Stimulated activated CD4-positive, alpha-beta T cell treated with anti-CD3 and anti-CD28 coated beads, Interleukin-2, amount 100 ng/mL, for 4 hours (primary cell): ENCODE results near the gene KRTAP10-2.
"Not testable (repeated sequence)": the region's sequence is repeated elsewhere in the genome, so short reads cannot be mapped to it uniquely, and the experiment has no call there.

Experiments
- DNase-seq: peaks from one replicate; pipeline ENCODE4 v3.0.0-alpha.2; 2020; ENCODE audit warnings: low read depth

Gene KRTAP10-2

DNA sequence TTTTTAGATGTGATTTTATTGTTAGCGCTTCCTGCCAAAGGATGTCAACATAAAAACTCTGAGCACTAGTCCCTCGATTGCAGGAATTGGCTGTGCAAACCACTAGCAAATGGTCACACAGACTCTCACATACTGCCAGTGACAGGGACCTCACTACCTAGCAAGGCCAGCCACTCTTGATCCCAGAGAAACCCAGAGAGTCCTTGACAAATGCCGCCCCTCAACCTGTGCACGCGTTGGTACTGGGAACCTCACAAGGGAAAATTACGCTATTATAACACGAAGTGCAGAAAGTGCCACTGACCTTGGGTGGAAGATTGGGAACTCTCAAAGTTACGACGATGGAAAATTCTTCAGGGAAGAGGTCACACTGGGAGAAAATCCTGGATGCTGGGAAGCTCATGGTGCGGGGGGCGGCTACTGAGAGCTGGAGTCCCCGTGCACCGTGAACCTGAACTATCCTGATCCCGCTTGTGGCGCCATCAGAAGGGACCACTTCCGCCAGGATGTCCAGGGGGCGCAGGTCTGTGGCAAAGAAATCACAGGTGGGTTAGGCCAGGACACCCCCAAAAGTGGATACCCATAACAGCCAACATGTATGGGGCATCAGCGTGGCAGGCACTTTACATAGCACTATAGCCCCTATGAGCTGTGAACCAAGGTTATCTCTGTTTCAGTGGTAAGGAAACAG, 16.3 kb upstream of the KRTAP10-2 start:
- no peak for DNase-seq

DNA sequence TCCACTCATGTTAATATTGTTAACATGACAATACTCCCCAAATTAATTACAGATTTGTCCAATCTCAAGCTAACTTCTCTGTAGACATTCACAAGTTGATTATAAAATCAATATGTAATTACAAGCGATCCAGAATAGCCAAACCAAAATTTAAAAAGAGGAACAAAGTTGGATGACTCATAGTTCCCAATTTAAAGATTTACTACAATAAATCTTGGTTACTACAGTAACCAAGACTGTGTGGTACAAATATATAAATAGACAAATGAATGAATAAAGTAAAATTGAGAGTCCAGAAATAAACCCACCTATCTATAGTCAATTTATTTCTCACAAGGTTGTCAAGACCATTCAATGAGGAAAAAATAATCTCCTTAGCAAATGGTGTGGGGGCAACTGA, 15.1 kb upstream of the KRTAP10-2 start:
- no peak for DNase-seq

DNA sequence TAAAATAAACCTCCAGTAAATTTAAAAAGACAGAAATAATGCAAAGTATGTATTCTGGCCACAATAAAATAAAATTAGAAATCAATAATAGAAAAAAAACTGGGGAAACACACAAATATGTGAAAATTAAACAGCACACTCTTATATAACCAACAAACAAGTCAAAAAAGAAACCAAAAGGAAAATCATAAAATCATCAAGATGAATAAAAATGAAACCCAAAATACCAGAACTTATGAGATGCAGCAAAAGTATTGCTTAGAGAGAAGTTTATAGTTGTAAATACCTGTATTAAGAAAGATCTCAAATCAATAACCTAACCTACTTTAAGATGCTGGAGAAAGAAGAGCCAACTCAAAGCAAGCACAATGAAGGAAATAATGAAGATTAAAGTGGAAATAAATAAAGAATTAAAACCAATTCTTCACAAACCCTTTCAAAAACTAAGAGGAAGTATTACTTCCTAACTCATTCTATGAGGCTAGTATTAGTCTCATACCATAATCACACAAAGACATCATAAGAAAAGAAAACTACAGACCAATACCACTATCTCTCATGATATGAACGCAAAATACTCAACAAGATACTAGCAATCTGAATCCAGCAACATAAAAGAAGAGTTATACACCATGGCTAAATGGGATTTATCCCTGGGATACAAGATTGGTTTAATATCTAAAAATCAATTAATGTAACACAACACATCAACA, 13.7 kb upstream of the KRTAP10-2 start:
- no peak for DNase-seq

DNA sequence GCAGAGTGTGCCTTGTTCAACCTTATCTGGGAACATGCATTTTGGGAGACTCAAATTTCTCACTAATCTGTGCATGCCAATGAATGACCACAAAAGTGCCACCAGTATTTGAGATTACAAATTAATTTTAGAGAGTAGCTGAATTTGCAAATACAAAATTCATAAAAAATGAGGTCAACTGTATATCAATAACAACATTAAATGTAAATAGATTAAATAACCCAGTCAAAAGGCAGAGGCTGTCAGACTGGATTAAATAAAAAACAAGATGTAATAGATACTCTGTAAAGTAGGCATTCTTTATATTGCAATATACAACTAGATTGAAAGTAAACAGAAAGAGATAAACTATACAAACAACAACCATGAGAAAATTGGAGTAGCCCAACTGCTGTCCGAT, 12.8 kb upstream of the KRTAP10-2 start:
- DNase-seq = no peak

DNA sequence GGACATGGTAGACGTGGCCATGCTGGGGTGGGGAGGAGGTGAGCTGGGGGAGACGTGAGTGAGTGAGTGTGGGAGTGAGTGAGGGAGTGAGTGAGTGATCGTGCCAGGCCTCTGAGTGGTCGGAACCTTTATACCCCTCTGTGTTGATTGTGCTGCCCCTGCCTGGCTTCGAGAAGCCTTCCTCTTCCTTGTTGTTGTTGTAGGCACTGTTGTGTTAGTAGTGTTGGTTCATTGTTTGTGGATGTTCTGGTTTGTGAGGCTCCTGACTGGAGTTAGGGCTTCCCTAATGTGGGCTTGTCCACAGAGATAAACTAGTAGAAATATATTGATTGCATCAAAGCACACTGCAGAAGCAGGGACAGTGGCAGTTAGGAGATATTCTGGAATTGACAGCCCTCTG, 7.4 kb upstream of the KRTAP10-2 start, which contains the start of gene KRTAP10-3:
Gene KRTAP10-3 (minus strand): TSS at position 101 of the 400 bp plus-strand sequence. CDS start 80 bp downstream, at position 21.
- no peak for DNase-seq

DNA sequence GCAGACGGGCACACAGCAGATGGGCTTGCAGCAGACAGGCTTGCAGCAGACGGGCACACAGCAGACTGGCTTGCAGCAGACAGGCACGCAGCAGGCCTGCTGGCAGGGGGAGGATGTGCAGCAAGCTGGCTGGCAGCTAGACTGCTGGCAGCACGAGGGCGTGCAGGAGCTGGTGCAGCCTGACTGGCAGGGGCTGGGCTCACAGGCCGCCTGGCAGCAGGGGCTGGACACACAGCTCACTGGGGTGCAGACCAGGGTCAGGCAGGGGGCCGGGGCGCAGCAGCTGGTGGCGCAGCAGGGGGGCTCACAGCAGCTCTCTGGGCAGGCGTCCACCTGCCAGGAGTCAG, 7.0 kb upstream of the KRTAP10-2 start:
- DNase-seq = not testable (repeated sequence)

DNA sequence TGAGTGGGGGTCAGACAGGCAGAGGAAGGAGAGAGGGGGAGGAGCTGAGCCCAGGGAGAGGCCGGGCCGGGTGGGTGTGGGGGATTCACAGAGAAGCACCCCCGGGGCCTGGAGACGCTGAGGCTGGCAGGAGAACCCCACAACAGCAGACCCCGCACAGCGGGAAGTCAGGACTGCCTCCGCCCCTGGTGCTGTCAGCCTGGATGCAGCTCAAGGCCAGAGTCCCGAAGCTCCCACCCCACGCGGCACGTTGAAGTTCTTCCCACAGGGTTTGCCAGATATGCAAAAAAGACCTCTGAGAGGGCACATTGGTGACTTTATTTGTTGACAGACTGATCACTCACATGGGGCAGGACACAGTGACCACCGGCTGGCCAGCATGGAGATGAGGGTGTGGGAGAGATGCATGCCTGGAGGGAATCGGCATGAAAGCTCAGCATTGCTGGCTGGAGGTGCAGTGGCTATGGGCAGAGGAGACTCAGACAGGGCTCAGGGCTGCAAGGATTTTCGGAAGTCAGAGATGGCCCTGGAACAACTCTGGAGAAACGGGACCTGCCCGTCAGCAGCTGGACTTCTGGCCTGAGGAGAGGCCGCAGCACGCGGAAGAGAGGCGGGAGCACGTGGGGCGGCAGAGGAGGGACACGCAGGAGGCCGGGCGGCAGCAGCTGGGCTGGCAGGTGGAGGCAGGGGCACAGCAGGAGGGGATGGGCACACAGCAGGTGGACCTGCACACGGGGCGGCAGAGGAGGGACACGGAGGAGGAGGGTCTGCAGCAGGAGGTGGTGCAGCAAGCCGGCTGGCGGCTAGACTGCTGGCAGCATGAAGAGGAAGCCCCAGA, 6.4 kb upstream of the KRTAP10-2 start:
- DNase-seq = no peak

DNA sequence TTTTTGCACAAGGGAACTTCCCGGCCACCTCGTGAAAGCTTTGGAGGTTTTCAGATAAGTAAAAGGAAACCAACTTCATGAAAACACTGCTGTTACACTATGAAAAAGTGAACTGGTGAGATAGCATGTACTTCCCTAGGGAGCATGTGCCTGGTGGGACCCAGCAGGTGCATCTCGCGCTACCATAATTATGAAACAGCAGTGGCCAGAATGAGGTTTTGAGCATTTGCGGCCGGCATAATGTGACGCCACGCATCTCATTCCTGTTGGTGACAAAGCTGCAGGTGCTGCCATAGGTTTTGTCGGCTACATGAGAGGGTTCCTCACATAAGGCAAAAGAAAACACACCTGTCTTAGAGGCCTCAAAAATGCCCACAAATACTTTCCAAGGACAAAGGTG, 5.6 kb upstream of the KRTAP10-2 start:
- DNase-seq = no peak

DNA sequence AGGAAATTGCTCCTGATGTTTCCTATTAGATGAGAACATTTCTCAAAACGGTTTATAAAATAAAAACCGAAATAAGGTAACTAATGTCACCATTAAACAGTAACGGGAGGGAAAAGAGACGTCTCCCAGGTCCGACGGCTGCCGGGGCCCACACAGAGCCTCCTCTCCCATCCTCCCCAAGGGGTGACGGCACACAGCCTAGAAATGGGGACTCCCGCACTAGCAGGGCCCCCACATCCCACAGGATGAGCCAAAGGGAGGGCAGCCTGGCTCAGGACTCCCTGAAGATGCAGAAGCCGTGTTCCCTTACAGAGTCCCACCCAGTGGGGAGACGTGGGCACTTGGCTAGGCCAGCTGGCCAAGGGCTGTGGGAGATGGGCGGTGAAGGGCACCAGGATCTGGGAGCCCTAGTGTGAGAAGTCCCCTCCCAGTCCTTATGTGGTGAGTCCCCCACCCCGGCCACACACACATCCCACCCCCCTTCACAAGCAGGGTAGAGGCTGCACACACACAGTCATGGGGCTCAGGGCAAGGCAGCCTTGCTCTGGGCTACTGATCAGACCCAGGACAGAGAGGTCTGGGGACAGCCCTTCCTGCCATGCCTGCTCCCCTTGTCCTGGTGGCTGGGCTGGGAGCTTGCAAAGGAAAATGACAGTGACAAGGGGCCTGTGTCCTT, 4.0 kb upstream of the KRTAP10-2 start:
- no peak for DNase-seq

DNA sequence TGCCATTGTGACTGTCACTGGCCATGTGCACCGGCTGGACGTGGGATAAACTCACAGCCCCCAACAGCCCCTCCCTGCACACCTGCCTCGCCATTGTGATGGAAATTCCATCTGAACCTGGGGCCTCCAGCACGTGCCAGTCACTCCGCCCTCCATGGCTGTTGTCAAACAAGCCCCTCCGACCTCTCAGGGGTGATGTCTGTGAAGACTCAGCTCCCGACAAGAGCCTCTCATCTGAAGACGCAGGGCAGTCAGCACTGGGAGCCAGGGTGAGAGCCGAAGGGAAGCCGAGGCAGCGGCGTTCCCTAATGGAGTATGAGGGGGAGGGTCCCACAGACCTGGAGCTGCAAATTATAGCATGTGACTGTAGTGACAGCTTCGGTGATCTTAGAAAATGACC, 1.4 kb upstream of the KRTAP10-2 start:
- DNase-seq = no peak

DNA sequence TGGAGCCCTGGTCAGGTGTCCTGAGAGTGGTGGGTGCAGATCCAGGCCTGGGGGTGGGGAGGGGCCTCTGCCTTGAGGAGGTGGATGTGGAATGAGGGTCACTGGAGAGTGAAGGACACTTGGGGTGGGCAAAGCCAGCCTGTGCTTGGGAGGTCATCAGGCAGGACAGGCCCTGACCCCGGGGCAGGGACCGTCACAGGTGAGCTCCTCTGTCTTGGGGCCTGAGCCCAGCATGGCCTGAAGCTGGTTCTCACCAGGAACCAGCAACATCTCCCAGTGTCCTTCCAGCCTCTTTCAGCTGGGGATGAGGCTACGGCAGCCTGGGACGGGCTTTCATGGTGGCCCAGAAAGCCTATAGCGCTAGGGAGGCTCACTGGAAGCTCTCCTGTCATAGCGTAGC, 831 bp upstream of the KRTAP10-2 start:
- no peak for DNase-seq

DNA sequence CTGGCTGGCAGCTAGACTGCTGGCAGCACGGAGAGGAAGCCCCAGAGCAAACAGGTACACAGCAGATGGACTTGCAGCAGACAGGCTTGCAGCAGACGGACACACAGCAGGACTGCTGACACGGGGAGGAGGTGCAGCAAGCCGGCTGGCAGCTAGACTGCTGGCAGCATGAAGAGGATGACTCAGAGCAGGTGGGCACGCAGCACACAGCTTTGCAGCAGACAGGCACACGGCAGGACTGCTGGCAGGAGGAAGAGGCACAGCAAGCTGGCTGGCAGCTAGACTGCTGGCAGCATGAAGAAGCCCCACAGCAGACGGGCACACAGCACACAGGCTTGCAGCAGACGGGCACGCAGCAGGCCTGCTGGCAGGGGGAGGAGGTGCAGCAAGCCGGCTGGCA, 498 bp downstream of the KRTAP10-2 start:
- no peak for DNase-seq

DNA sequence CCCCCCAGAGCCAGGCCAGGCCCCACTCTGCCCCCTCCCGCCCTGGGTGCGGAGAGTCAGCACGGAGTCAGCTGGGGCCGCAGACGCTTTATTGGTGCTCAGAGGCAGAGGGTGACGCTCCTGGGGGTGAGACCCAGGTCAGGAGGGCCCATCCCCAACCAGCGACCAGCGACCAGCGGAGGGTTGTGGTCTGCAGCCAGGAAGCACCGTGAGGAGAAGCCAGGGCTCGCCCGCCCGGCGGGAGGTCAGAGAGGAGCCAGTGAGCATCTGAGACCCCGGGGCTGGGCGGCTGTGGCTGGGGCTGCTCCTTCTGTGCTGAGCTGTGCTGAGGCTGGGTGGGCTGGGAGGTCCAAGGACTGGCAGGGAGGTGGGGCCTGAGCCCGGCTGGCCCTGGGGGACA, 1.0 kb downstream of the KRTAP10-2 start:
- not testable (repeated sequence) for DNase-seq

DNA sequence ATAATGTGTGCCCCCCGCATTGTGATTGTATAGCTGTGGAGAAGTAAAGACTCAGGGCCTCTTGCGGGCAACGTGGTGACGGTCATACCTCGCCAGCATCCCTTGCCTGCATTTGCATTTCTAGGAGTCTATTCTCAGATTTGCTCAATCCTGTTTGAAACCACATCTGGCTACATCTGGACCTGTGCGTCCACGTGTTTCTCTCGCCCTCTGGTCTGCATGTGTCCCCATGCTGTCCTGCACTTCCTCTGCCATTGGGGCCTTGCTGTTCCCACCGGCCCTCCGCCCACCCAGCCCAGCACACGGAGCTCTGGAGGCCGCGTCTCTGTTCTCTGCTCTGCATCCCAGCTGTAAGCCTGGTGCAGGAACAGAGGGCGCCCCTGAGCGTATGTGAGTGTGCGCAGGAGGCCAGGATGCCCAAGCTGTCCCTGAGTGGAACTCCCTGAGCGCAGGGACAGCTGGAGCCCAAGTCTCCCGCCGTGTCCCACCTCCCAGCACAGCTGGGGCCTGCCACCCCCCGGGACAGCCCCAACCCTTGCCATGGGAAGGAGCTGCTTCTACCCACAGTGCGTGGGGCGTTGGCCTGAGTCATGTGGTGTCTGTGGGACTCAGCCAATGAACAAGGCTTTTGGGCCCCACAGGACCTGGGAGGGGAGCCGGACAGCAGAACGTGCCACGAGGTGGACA, 1.6 kb downstream of the KRTAP10-2 start:
- DNase-seq = no peak

DNA sequence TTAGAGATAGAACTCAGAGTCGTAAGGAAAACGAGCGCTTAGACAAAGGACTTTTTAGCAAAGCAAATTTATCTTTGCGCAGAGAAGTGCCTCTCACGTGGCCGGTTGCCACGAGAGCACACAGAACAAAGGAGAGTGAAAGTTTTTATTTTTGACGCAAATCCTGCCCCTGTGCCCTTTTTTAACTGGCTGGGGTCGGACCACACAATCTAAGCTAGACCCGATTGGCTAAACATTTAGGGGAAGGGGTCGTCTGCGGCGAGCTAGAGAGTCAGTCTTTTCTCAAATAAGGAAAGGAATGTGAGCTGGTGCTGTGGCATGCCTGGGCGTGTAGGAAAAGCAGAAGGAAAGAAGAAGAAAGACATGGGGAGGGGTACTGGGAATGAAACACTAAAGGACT, 2.4 kb downstream of the KRTAP10-2 start:
- DNase-seq = no peak

DNA sequence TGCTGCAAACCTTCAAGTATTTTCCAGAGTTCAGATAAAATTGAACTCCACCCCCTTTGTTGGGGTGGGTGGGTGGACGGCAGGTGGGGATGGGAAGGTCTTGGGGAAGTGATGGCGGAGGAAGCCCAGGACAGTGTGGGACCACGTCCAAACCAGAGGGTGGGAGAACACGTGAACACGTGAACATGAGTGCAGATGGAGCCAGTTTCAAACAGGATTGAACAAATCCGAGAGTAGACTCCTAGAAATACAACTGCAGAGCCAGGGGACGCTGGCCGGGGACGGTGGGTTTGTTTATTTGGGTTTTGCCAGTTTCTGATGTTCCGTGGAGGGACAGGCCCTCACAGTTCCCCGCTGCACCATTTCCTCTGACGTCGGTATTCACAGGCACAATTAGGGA, 2.9 kb downstream of the KRTAP10-2 start:
- DNase-seq = no peak

DNA sequence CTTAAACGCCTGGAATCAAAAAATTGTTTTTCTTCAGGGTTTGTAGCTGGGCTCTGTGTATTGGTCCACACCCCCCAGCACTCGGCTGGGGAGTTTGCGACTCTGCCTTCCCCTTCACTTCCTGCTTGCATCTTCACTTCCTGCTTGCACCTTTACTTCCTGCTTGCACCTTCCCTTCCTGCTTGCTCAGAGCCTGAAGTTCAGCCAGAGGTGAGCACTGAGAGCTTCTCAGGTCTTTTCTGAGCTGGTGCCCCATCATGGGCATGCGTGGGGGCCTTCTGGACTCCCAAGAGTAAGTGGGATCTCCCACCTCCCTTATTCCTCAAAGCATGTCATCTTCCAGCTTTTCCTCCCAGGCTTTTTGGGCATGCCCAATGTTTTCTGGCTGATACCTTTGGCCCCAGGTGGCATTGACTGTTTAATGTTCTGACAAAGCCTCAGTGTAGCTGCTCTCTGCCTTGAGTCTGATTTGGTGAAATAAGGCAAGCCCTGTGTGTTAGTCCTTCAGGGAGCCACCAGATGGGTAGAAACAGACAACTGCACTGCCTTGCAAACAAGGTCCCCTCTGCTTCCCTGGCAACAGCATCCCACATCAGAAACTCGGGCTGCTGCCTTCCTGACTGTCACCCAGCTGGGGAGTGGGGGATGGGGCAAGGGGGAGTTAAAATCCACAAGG, 3.5 kb downstream of the KRTAP10-2 start:
- DNase-seq = peak; percentile 14

DNA sequence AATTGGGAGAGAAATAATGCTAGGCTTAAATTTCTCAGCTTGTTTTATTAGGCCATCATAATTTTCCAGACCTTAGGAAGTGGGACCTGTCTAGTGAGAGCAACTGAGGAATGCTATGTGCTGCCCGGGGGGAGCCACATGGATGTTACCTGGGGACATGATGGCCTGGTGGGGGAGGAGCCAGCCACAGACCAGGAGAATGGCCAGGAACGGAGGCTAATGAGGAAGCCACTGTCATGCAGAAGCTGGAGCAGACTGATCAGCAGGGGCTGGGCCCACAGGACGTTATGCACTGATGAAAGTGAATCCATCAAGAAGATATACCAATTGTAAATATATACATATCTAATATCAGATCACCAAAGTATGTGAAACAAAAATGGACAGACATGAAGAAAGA, 6.7 kb downstream of the KRTAP10-2 start:
- DNase-seq = no peak

DNA sequence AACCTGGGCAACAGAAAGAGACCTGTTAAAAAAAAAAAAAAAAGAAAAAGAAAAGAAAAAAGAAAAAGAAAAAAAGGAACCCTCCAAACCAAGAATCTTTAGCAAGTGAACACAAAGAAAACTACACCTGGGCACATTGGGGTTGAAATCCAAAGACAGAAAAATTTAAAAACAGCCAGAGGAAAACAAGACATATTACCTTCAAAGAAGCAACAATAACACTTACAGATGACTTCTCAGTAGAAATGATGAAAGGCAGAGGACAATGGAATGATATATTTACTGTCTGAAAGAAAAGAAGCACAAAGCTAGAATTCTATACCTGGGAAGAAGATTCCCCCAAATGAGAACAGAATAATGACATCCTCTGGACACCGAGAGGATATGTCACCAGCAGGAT, 8.6 kb downstream of the KRTAP10-2 start:
- no peak for DNase-seq

DNA sequence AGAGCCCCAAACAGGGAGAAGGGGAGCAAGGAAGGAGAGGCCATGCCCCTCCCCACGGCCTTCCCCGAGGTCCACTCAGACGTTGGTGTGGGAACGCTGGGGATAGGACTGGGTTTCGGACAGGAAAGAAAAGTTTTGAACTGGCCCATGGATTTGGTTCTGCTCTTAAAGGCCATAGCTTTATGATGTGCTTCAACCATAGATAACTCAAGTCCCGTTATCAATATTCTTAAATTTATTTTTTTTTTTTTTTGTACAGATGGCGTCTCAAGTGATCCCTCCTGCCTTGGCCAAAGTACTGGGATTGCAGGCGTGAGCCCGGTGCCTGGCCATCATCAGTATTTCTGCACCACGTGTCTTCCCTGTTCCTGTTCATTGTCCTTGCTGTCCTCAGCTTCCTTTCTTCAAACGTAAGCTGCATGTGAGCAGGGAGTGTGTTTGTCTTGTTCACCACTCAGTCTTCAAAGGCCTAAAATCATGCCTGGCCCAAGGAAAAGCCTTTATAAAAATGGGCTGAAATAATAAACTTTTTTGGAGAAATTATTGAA, 10.5 kb downstream of the KRTAP10-2 start:
- no peak for DNase-seq
